ENCODE results near the gene ATP6AP1.

Gene ATP6AP1

GRCh38 chrX:154472685-154473632, 44.5 kb downstream of the ATP6AP1 start:
- DNase-seq: no peak

- DNase-seq: no peak
Measured at GRCh38 chrX:154473683-154474082, 45.2 kb downstream of the ATP6AP1 start.

GRCh38 chrX:154476821-154477220, 48.3 kb downstream of the ATP6AP1 start:
- DNase-seq: no peak

GRCh38 chrX:154477891-154478477, 49.5 kb downstream of the ATP6AP1 start:
- no peak for DNase-seq

GRCh38 chrX:154478728-154479622, 50.5 kb downstream of the ATP6AP1 start, which contains the start of gene LAGE3:
TSS of gene LAGE3 (minus strand) at chrX:154479281. CDS start at chrX:154478915, 366 bp downstream.
- peak; percentile 91 for DNase-seq

- DNase-seq: no peak
Measured at GRCh38 chrX:154481195-154481594, 52.7 kb downstream of the ATP6AP1 start.

GRCh38 chrX:154481911-154482601, 53.6 kb downstream of the ATP6AP1 start:
- DNase-seq: no peak

- DNase-seq: no peak
Measured at GRCh38 chrX:154482786-154483185, 54.3 kb downstream of the ATP6AP1 start.

GRCh38 chrX:154483325-154483724, 54.8 kb downstream of the ATP6AP1 start:
- no peak for DNase-seq

GRCh38 chrX:154484255-154485149, 56.0 kb downstream of the ATP6AP1 start:
- DNase-seq: peak; percentile 53

GRCh38 chrX:154485150-154486051, 56.9 kb downstream of the ATP6AP1 start:
- no peak for DNase-seq

- DNase-seq: peak; percentile 13
Measured at GRCh38 chrX:154486052-154486395, 57.5 kb downstream of the ATP6AP1 start.

Measured in inflammatory macrophage treated with lipopolysaccharide for 4 hours (primary cell).